GM04503 (cell line): ENCODE measurements around the gene TMEM150C.
A peak's percentile ranks its signal among the peaks of the same experiment; 100 is the strongest.
"Not testable (repeated sequence)": the region's sequence is repeated elsewhere in the genome, so short reads cannot be mapped to it uniquely, and the experiment has no call there.

Source experiments
- DNase-seq: peaks from one replicate; pipeline ENCODE4 v3.0.0-alpha.2; 2012; ENCODE audit warnings: low read depth

TMEM150C gene

GRCh38 chr4:82515705-82516104 is 46.1 kb downstream of the TMEM150C start:
- DNase-seq: no peak

DNA sequence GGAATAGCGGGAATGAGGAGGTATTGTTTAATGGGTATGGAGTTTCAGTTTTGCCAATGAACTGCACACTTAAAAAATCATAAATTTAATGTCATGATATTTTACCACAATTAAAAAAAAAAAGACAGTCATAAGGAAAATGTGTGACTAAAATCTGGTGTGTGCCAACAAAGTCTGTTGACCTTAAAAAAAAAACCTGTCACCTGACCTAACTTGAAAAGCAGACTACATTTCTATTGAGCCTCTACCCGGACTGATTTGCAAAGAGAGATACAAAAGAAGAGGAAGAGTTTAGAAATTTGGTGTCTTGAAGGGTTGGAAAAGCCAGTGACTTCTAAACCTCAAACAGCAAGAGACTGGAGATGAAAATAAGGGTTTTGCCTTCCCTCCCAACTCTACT is 48.4 kb downstream of the TMEM150C start:
- DNase-seq: no peak

- DNase-seq: no peak
Observed at GRCh38 chr4:82510216-82510615, 51.6 kb downstream of the TMEM150C start.

- DNase-seq: no peak
Observed at GRCh38 chr4:82508806-82509428, 52.9 kb downstream of the TMEM150C start.

DNA sequence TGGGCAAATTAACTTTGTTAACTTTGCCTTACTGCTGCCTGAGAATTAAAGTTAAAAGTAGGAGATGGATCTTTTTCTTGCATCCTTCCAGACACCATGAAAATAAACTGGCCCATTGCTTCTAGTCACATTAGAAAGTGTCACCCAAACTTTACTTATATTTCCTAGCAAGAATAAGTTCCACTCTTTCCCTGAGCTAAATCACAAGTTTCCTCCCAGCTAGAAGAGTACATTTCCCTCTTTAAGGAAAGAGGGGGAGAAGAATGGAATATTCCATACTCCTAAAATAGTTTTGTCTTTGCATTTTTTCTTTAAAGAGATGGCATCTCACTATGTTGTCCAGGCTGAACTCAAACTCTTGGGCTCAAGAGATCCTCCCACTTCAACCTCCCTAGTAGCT is 53.8 kb downstream of the TMEM150C start:
- no peak for DNase-seq

- no peak for DNase-seq
Observed at GRCh38 chr4:82501154-82501442, 60.7 kb downstream of the TMEM150C start.

DNA sequence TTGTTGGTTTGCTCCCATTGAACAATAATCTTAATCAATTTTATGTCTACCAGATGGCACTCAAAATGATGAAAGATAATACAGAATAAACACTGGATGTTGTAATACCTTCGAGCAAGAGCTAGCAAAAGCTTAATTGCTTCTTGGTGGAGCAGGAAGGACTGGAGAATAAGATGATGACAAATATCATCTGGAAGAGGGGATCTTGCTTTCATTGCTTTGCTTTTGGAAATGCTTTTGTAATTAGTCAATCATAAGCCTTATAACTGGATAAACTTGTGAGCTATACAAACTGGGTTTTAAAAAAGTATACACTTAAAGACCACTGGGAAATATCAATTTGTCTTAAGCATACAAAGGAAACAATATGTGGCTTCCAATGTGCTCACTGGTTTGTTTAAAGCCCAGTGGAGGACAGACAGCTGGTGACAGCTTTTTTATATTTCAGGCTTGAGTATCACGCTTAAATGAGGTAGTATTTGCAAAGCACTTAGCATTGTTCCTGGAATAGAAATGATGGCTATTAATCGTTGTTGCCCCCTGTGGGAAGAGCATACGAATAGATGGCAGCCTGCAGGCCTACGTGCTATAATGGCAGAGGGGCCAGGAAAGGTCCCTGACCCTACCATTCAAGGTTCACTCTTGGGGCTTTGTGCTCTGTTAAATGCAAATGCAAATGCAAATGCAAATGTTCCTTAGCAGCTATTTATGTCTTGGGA is 61.2 kb downstream of the TMEM150C start:
- peak; percentile 41 for DNase-seq

DNA sequence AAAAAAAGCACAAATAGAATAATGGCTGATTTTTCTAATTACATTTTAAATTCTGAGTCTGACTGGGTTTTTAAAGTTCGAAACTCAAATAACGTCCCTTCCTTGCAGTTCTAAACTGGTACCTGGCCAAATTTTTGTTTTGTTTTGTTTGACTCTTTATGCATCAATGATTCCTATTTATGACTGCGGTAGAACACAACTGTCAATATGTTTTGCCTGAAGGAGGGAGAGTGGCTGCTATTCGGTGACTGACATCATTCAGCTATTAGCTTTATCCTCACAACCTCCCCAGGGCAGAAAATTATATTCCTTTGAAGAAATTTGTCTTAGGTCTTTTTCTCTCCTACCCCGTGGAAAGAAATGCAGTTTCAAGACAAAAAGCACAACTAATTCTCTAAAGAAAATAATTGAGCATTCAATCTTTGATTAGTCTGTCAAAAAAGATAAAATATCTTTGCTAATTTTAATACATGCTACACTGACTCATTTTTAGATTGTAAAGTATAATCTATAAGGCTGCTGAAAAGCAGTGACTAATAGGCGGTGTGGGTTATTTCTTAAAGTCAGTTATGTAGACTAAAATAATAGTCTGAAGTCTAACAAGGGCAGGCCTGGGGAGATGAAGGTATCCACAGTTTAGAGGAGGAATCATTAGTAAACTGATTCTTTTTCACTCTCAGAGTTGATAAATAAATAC is 61.9 kb downstream of the TMEM150C start:
- DNase-seq: no peak

- no peak for DNase-seq
Observed at GRCh38 chr4:82496349-82496748, 65.4 kb downstream of the TMEM150C start.

GRCh38 chr4:82495666-82496065 is 66.1 kb downstream of the TMEM150C start:
- DNase-seq: no peak

DNA sequence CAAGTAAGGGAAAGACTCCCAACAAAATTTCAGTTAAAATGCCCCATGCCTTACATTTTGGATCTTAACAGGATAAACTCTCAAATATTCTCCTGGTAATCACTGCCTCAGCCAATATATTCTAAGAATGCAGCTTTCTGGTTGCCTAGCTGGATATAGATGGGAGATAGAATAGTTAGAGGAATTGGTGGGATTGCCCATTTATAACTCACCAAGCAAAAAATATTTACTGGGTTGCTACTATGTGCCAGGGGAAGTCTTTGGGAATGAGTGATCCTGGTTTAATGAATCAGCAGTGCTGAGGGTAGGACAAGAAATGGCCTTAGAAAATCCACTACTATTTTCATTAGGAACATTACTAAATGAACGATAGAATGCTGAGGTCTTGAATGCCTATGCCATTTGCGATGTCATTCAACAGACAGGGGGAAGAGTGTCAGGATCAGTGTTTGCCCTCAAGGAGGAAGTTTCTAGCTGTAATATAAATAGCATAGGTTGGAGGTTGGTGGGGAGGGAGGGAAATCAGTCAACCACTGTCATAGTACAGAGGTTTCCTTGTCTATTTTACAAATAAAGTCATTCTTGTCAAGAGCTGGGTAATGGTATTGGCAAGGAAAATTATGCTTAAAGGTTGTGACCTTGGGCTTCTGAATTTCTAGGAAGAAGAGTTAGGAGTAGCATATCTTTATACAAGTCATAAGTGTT is 67.9 kb downstream of the TMEM150C start:
- DNase-seq: peak; percentile 58

GRCh38 chr4:82491251-82491960 is 70.4 kb downstream of the TMEM150C start:
- no peak for DNase-seq

GRCh38 chr4:82489987-82490386 is 71.8 kb downstream of the TMEM150C start:
- no peak for DNase-seq

GRCh38 chr4:82489076-82489475 is 72.7 kb downstream of the TMEM150C start:
- DNase-seq: no peak

DNA sequence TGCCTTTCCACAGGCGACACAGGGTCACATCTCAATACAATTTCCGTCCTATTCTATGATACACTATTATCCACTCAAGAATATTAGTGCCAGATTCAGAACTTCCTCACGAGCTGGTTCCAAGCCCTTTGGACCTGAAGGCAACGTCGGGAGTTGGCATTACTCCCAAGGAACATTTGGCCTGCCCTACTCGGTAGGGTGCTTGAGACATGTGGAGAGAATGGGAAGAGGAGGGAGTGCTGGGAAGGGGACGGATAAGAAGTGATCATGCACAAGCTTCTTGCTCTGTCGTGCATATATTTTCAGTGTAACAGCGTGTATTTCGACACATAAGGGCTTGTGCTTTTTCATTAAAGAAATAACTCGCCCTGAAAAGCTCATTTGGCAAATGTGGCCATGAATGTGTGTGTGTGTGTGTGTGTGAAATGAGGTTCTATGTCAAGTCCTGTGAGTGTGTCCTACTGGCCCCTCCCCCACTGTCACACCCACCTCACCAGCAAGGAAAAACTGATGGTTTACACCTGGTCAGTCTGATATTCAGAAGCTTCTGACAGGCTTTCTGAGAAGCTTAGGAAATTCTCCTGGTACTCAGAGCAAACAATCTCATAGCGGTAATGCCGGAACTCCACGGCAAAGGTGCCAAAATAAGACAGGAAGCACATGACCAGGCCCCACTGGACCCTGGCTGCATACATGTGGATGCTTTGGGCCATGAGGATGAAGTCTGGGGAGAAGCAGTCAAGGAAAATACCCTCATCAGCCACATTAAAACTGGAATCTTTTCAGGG is 76.6 kb downstream of the TMEM150C start:
- no peak for DNase-seq

GRCh38 chr4:82482387-82482786 is 79.4 kb downstream of the TMEM150C start:
- no peak for DNase-seq

- DNase-seq: no peak
Observed at GRCh38 chr4:82481506-82481840, 80.3 kb downstream of the TMEM150C start.

DNA sequence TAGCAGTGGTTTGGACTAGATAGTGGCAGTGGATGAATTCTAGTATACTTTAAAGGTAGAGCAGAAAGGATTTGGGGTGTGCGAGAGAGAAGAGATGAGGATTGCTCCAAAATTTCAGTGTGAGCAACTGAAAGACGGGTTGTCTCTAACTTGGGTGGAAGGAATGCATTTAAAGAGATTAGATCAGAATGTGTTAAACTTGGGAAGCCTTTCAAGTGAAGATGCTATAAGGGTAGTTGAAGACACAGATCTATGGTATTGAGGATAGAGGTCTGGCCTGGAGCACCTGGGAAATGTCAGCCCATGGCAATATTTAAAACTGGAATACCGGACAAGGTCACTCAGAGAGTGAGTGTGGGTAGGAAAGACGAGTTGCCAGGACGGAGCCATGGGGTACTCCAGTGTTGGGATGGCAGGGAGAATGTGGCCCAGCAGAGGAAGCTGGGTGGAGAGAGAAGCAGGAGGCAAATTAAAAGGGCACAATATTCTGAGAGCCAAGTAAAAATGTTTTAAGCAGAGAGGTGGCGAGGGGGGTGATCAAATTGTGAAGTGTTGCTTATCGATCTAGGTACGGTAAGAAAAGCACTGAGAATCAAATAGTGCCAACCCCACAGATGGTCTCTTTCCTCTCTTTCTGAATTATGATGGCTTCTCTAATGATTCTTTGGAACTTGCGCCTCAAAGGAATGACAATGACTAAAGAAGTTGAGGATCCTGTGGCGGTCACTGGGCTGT is 80.8 kb downstream of the TMEM150C start:
- DNase-seq: no peak

- DNase-seq: no peak
Observed at GRCh38 chr4:82479562-82479961, 82.2 kb downstream of the TMEM150C start.

DNA sequence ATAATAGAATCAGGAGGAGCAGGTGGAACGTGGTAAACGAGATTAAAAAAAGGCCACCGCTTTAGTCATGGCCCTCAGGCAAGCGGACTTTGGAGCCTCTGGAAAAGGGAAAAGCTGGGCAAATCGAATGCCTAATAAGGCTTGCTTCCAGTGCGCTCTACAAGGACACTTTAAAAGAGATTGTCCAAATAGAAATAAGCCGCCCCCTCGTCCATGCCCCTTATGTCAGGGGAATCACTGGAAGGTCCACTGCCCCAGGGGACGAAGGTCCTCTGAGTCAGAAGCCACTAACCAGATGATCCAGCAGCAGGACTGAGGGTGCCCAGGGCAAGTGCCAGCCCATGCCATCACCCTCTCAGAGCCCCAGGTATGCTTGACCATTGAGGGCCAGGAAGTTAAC is 84.3 kb downstream of the TMEM150C start:
- DNase-seq: not testable (repeated sequence)

GRCh38 chr4:82475931-82476330 is 85.9 kb downstream of the TMEM150C start:
- DNase-seq: not testable (repeated sequence)
